DND-41 (cell line): ENCODE results near the gene NKX2-3.

Experiments
- EZH2 ChIP-seq: IDR thresholded peaks from 3 replicates; pipeline ENCODE4 v1.6.1; 2012; ENCODE audit warnings: borderline replicate concordance, low read depth, mild to moderate bottlenecking, moderate library complexity, low read length, inconsistent platforms; ENCODE audit not compliant: severe bottlenecking
- TF ChIP-seq, protein P1 (sequence below): IDR thresholded peaks from 2 replicates; pipeline ENCODE4 v1.5.1; 2012; ENCODE audit warnings: borderline replicate concordance, low read length, moderate library complexity, mild to moderate bottlenecking; ENCODE audit not compliant: poor library complexity, severe bottlenecking; ENCODE audit errors: extremely low read depth

DNA sequence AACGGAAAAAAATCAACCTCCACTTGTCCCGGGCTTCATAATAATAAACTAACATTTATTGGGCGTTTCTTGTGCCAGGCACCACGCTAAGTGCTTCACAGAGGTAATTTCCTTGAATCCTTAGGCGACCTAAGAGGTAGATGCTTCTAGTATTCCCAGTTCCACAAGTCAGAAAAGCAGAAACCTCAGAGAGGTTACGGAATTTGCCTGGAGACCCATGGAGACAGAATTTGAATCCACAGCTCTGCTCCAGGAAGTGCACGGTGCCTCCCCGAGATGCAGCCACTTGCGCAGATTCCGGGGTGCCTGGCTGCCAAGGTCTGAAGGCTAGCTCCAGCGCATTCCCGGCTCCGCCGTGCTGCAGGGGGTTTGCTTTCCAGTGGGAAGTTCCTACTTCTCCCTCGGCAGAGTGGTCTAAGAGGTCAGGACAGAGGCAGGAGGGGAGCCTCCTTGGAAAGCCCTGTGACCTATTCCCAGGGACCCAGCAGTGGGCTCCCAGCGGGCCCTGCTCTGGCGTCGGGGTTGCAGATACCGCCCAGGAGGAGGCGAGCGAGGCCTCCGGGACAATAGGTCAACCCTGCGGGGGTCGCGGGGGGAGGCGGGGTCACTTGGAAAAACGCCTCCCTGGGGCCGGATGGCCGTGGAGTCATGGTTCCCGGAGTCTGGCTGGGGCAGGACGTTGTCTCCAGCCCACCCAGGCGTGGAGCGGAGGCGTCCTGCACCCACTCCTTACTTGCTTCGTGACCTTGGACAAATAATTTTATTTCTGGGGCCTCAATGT, 10.1 kb upstream of the NKX2-3 start:
- TF ChIP-seq, protein P1, sequence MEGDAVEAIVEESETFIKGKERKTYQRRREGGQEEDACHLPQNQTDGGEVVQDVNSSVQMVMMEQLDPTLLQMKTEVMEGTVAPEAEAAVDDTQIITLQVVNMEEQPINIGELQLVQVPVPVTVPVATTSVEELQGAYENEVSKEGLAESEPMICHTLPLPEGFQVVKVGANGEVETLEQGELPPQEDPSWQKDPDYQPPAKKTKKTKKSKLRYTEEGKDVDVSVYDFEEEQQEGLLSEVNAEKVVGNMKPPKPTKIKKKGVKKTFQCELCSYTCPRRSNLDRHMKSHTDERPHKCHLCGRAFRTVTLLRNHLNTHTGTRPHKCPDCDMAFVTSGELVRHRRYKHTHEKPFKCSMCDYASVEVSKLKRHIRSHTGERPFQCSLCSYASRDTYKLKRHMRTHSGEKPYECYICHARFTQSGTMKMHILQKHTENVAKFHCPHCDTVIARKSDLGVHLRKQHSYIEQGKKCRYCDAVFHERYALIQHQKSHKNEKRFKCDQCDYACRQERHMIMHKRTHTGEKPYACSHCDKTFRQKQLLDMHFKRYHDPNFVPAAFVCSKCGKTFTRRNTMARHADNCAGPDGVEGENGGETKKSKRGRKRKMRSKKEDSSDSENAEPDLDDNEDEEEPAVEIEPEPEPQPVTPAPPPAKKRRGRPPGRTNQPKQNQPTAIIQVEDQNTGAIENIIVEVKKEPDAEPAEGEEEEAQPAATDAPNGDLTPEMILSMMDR, result no peak
- TF ChIP-seq EZH2, result no peak
